ENCODE data around the gene GPC6.

GPC6 gene

GRCh38 chr13:94080527-94080926 lies 853.9 kb downstream of the GPC6 start:
- no peak for DNase-seq

- no peak for DNase-seq
Measured at GRCh38 chr13:94087100-94087499, 860.5 kb downstream of the GPC6 start.

- no peak for DNase-seq
Measured at GRCh38 chr13:94088742-94089141, 862.1 kb downstream of the GPC6 start.

- DNase-seq = no peak
Measured at GRCh38 chr13:94090773-94091480, 864.3 kb downstream of the GPC6 start.

- DNase-seq = no peak
Measured at GRCh38 chr13:94093652-94094315, 867.2 kb downstream of the GPC6 start.

- DNase-seq = no peak
Measured at GRCh38 chr13:94109715-94110374, 883.2 kb downstream of the GPC6 start.

- DNase-seq = no peak
Measured at GRCh38 chr13:94112227-94112626, 885.6 kb downstream of the GPC6 start.

- no peak for DNase-seq
Measured at GRCh38 chr13:94112731-94113130, 886.1 kb downstream of the GPC6 start.

- DNase-seq = no peak
Measured at GRCh38 chr13:94113245-94113644, 886.6 kb downstream of the GPC6 start.

- DNase-seq = no peak
Measured at GRCh38 chr13:94114166-94114565, 887.6 kb downstream of the GPC6 start.

GRCh38 chr13:94115054-94115453 lies 888.4 kb downstream of the GPC6 start:
- DNase-seq = no peak

GRCh38 chr13:94119360-94119936 lies 892.8 kb downstream of the GPC6 start:
- DNase-seq = no peak

GRCh38 chr13:94120878-94121277 lies 894.3 kb downstream of the GPC6 start:
- DNase-seq = no peak

- no peak for DNase-seq
Measured at GRCh38 chr13:94121686-94122085, 895.1 kb downstream of the GPC6 start.

- no peak for DNase-seq
Measured at GRCh38 chr13:94122300-94122915, 895.8 kb downstream of the GPC6 start.

GRCh38 chr13:94123557-94123956 lies 897.0 kb downstream of the GPC6 start:
- no peak for DNase-seq

GRCh38 chr13:94128430-94128829 lies 901.8 kb downstream of the GPC6 start:
- no peak for DNase-seq

GRCh38 chr13:94129490-94129894 lies 902.9 kb downstream of the GPC6 start:
- no peak for DNase-seq

GRCh38 chr13:94138831-94139230 lies 912.2 kb downstream of the GPC6 start:
- DNase-seq = no peak

- DNase-seq = no peak
Measured at GRCh38 chr13:94139393-94139995, 912.9 kb downstream of the GPC6 start.

- no peak for DNase-seq
Measured at GRCh38 chr13:94140027-94140426, 913.4 kb downstream of the GPC6 start.

GRCh38 chr13:94140511-94140910 lies 913.9 kb downstream of the GPC6 start:
- no peak for DNase-seq

All from AML-193 (cell line).